Stimulated activated CD8-positive, alpha-beta memory T cell treated with anti-CD3 and anti-CD28 coated beads, Interleukin-7, amount 100 ng/mL, for 48 hours (primary cell): ENCODE measurements around the gene PPP1R1A.

Source experiments
- DNase-seq, 2 donors: peaks; one replicate each; pipeline ENCODE4 v3.0.0-alpha.2; 2020; ENCODE audit warnings: low read depth in 1 of 2; ENCODE audit errors: extremely low read depth in 1 of 2

PPP1R1A gene

GRCh38 chr12:54541751-54542290, 46.6 kb downstream of the PPP1R1A start:
- no peak for DNase-seq

GRCh38 chr12:54538136-54538700, 50.2 kb downstream of the PPP1R1A start:
- DNase-seq, result no peak

GRCh38 chr12:54535474-54535873, 53.0 kb downstream of the PPP1R1A start:
- no peak for DNase-seq

- DNase-seq, result no peak
Measured at GRCh38 chr12:54529581-54529980, 58.9 kb downstream of the PPP1R1A start.
